OCI-LY1 (cell line): Measurements from ENCODE around the gene ADO.

Source experiments
- H2AFZ ChIP-seq: fragments of 200-600 bp; sonication (generic), shearing (Covaris generic); 2 replicates; pipeline ENCODE4 v1.6.0; 2014; ENCODE audit warnings: antibody characterized with exemption, mild to moderate bottlenecking, low read length
- H3F3A ChIP-seq: fragments of 200-600 bp; sonication (generic), shearing (Covaris generic); 2 replicates; pipeline ENCODE4 v1.6.0; 2014; ENCODE audit warnings: mild to moderate bottlenecking, antibody characterized with exemption, low read length, moderate library complexity; ENCODE audit not compliant: insufficient read depth
- H3K27ac ChIP-seq: fragments of 200-600 bp; sonication (generic); 2 replicates; pipeline ENCODE4 v1.5.1; 2014; ENCODE audit warnings: low read length, mixed run types, mild to moderate bottlenecking, low read depth; ENCODE audit not compliant: poor library complexity, severe bottlenecking
- H3K27me3 ChIP-seq: fragments of 200-600 bp; sonication (generic); 2 replicates; pipeline ENCODE4 v1.6.0; 2014; ENCODE audit warnings: antibody characterized with exemption, mild to moderate bottlenecking, low read length, moderate library complexity; ENCODE audit not compliant: insufficient read depth
- H3K36me3 ChIP-seq: fragments of 200-600 bp; sonication (generic); 2 replicates; pipeline ENCODE4 v1.6.1; 2014; ENCODE audit warnings: mild to moderate bottlenecking, antibody characterized with exemption, low read length, moderate library complexity, mixed read lengths; ENCODE audit not compliant: insufficient read depth
- H3K4me1 ChIP-seq: fragments of 200-600 bp; sonication (generic); 2 replicates; pipeline ENCODE4 v1.5.1; 2014; ENCODE audit warnings: mild to moderate bottlenecking, low read length, moderate library complexity; ENCODE audit not compliant: insufficient read depth, severe bottlenecking
- H3K4me2 ChIP-seq: fragments of 200-600 bp; sonication (generic), shearing (Covaris generic); 2 replicates; pipeline ENCODE4 v1.6.1; 2014; ENCODE audit warnings: low read length
- H3K4me3 ChIP-seq: fragments of 200-600 bp; sonication (generic); 2 replicates; pipeline ENCODE4 v1.5.1; 2014; ENCODE audit warnings: low read length, low read depth, mild to moderate bottlenecking, mixed read lengths; ENCODE audit not compliant: poor library complexity, severe bottlenecking
- H3K79me2 ChIP-seq: fragments of 200-600 bp; shearing (Covaris generic); 2 replicates; pipeline ENCODE4 v1.6.1; 2016; ENCODE audit warnings: mixed run types, low read length, mixed read lengths; ENCODE audit not compliant: insufficient read depth
- H3K9ac ChIP-seq: fragments of 200-600 bp; sonication (generic), shearing (Covaris generic); 2 replicates; pipeline ENCODE4 v1.6.1; 2014; ENCODE audit warnings: mild to moderate bottlenecking, low read length, mixed read lengths
- H3K9me2 ChIP-seq: fragments of 200-600 bp; sonication (generic), shearing (Covaris generic); 2 replicates; pipeline ENCODE4 v1.6.1; 2014; ENCODE audit warnings: low read depth, mild to moderate bottlenecking, low read length, mixed read lengths
- H3K9me3 ChIP-seq: fragments of 200-600 bp; shearing (Covaris generic); 2 replicates; pipeline ENCODE4 v1.6.1; 2014; ENCODE audit warnings: low read length, mixed read lengths
- H4K20me1 ChIP-seq: fragments of 200-600 bp; sonication (generic), shearing (Covaris generic); 2 replicates; pipeline ENCODE4 v1.6.0; 2016; ENCODE audit warnings: mild to moderate bottlenecking, low read length; ENCODE audit not compliant: insufficient read depth
- EZH2 ChIP-seq: fragments of 200-600 bp; sonication (generic), shearing (Covaris generic); IDR thresholded peaks from 2 replicates; pipeline ENCODE4 v1.8.0; 2017; ENCODE audit warnings: borderline replicate concordance, mixed run types, mild to moderate bottlenecking, antibody characterized with exemption, low read length, moderate library complexity, mixed read lengths
- TF ChIP-seq, protein P1 (sequence below): fragments of 200-600 bp; sonication (generic), shearing (Covaris generic); IDR thresholded peaks from 2 replicates; pipeline ENCODE4 v1.5.1; 2017; ENCODE audit warnings: mild to moderate bottlenecking, antibody characterized with exemption, low read length, moderate library complexity, mixed read lengths

ADO gene

DNA sequence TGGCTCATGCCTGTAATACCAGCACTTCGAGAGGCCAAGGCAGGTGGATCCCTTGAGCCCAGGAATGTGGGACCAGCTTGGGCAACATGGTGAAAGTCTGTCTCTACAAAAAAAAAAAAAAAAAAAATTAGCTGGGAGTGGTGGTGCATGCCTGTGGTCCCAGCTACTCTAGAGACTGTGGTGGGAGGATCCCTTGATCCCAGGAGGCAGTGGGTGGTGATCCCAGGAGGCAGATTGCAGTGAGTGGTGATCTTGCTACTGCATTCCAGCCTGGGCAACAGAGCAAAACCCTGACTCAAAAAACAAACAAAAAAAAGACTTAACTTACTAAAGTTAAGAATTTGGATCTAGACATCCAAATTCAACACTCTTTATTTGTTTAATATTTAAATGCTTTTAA, 10.2 kb upstream of the ADO start:
- Histone ChIP-seq H3K4me2 (no peak overlapping the region), H3K9me3 (no peaks in the 10 kb centered on the region), H3K27ac (no peak overlapping the region), H3K9me2 (no peaks in the 10 kb centered on the region), H3F3A (no peaks in the 10 kb centered on the region), H3K27me3 (no peaks in the 10 kb centered on the region), H3K36me3 (no peaks in the 10 kb centered on the region), H3K9ac (no peak overlapping the region), H3K4me1 (no peaks in the 10 kb centered on the region), H2AFZ (no peak overlapping the region), H4K20me1 (no peaks in the 10 kb centered on the region), H3K4me3 (no peak overlapping the region), H3K79me2 (no peaks in the 10 kb centered on the region)
- TF ChIP-seq EZH2: no peak
- TF ChIP-seq, protein P1, sequence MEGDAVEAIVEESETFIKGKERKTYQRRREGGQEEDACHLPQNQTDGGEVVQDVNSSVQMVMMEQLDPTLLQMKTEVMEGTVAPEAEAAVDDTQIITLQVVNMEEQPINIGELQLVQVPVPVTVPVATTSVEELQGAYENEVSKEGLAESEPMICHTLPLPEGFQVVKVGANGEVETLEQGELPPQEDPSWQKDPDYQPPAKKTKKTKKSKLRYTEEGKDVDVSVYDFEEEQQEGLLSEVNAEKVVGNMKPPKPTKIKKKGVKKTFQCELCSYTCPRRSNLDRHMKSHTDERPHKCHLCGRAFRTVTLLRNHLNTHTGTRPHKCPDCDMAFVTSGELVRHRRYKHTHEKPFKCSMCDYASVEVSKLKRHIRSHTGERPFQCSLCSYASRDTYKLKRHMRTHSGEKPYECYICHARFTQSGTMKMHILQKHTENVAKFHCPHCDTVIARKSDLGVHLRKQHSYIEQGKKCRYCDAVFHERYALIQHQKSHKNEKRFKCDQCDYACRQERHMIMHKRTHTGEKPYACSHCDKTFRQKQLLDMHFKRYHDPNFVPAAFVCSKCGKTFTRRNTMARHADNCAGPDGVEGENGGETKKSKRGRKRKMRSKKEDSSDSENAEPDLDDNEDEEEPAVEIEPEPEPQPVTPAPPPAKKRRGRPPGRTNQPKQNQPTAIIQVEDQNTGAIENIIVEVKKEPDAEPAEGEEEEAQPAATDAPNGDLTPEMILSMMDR: no peak

- Histone ChIP-seq H2AFZ (no peak overlapping the region), H3K9me2 (no peaks in the 10 kb centered on the region), H4K20me1 (no peaks in the 10 kb centered on the region), H3K4me1 (no peaks in the 10 kb centered on the region), H3K27ac (no peak overlapping the region), H3K9ac (no peak overlapping the region), H3K4me3 (no peak overlapping the region), H3F3A (no peaks in the 10 kb centered on the region), H3K27me3 (no peaks in the 10 kb centered on the region), H3K79me2 (no peaks in the 10 kb centered on the region), H3K9me3 (no peaks in the 10 kb centered on the region), H3K36me3 (no peaks in the 10 kb centered on the region), H3K4me2 (no peak overlapping the region)
- no peak for TF ChIP-seq EZH2
- TF ChIP-seq, protein P1: no peak
Observed at GRCh38 chr10:62795100-62795499, 9.4 kb upstream of the ADO start.

DNA sequence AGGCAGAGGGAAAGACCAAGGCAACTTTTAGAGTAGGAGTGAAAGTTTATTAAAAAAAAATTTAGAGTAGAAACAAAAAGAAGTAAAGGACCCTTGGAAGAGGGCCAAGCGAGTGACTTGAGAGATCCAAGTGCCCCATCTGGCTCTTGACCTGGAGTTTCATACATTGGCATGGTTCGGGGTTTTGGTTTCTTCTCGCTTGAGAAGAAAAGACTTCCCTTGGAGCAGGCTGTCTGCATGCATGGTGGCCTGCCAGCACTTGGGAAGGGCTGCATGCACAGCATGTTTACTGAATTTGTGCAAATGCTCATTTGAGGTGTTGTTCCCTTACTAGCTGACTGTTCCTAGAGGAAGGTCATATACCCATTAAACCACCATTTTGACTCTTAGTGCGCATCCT, 8.8 kb upstream of the ADO start:
- Histone ChIP-seq H3K9ac (no peak overlapping the region), H3K4me1 (no peaks in the 10 kb centered on the region), H3K9me2 (no peaks in the 10 kb centered on the region), H3F3A (no peaks in the 10 kb centered on the region), H2AFZ (no peak overlapping the region), H3K4me3 (no peak overlapping the region), H3K79me2 (no peaks in the 10 kb centered on the region), H3K27ac (no peak overlapping the region), H4K20me1 (no peaks in the 10 kb centered on the region), H3K36me3 (no peaks in the 10 kb centered on the region), H3K27me3 (no peaks in the 10 kb centered on the region), H3K9me3 (no peaks in the 10 kb centered on the region), H3K4me2 (no peak overlapping the region)
- no peak for TF ChIP-seq EZH2
- TF ChIP-seq, protein P1: no peak
